ENCODE results near the gene DCTN2.

Gene DCTN2

GRCh38 chr12:57585156-57585555 lies 38.2 kb upstream of the DCTN2 start:
- no peak overlapping the region for H3K4me3 ChIP-seq (ENCODE audit: low read length in 2 of 2)
- no peak overlapping the region for H3K9ac ChIP-seq (ENCODE audit: low read depth in 1 of 2, low read length in 2 of 2)
- no peaks in the 10 kb centered on the region for H3K36me3 ChIP-seq (ENCODE audit: control insufficient read depth in 2 of 2, insufficient read depth in 2 of 2, low read length in 2 of 2)
- H3K9me3 ChIP-seq (ENCODE audit: control insufficient read depth in 2 of 2, low read length in 2 of 2): no peaks in the 10 kb centered on the region
- H3K27me3 ChIP-seq (ENCODE audit: control insufficient read depth in 2 of 2, insufficient read depth in 2 of 2, low read length in 2 of 2): peaks cover 6 to 7% of the 10 kb centered on the region in 2 donors
- no peaks in the 10 kb centered on the region for H3K4me1 ChIP-seq (ENCODE audit: control insufficient read depth in 2 of 2, insufficient read depth in 2 of 2, low read length in 2 of 2)
- no peak overlapping the region for H3K27ac ChIP-seq (ENCODE audit: low read depth in 2 of 2, low read length in 2 of 2)

GRCh38 chr12:57584690-57585089 lies 37.7 kb upstream of the DCTN2 start:
- H3K27me3 ChIP-seq (ENCODE audit: control insufficient read depth in 2 of 2, insufficient read depth in 2 of 2, low read length in 2 of 2): peaks cover 6 to 7% of the 10 kb centered on the region in 2 donors
- H3K4me1 ChIP-seq (ENCODE audit: control insufficient read depth in 2 of 2, insufficient read depth in 2 of 2, low read length in 2 of 2): no peaks in the 10 kb centered on the region
- H3K9me3 ChIP-seq (ENCODE audit: control insufficient read depth in 2 of 2, low read length in 2 of 2): no peaks in the 10 kb centered on the region
- H3K9ac ChIP-seq (ENCODE audit: low read depth in 1 of 2, low read length in 2 of 2): no peak overlapping the region
- H3K4me3 ChIP-seq (ENCODE audit: low read length in 2 of 2): no peak overlapping the region
- H3K27ac ChIP-seq (ENCODE audit: low read depth in 2 of 2, low read length in 2 of 2): no peak overlapping the region
- no peaks in the 10 kb centered on the region for H3K36me3 ChIP-seq (ENCODE audit: control insufficient read depth in 2 of 2, insufficient read depth in 2 of 2, low read length in 2 of 2)

- Histone ChIP-seq H3K27me3 (ENCODE audit: control insufficient read depth in 2 of 2, insufficient read depth in 2 of 2, low read length in 2 of 2) (peaks cover 6 to 7% of the 10 kb centered on the region in 2 donors), H3K9me3 (ENCODE audit: control insufficient read depth in 2 of 2, low read length in 2 of 2) (no peaks in the 10 kb centered on the region), H3K4me3 (ENCODE audit: low read length in 2 of 2) (no peak overlapping the region), H3K9ac (ENCODE audit: low read depth in 1 of 2, low read length in 2 of 2) (no peak overlapping the region), H3K4me1 (ENCODE audit: control insufficient read depth in 2 of 2, insufficient read depth in 2 of 2, low read length in 2 of 2) (no peaks in the 10 kb centered on the region), H3K36me3 (ENCODE audit: control insufficient read depth in 2 of 2, insufficient read depth in 2 of 2, low read length in 2 of 2) (no peaks in the 10 kb centered on the region), H3K27ac (ENCODE audit: low read depth in 2 of 2, low read length in 2 of 2) (no peak overlapping the region)
These were observed 37.1 kb upstream of the DCTN2 start for GRCh38 chr12:57584050-57584449.

GRCh38 chr12:57583008-57583831 lies 36.2 kb upstream of the DCTN2 start:
- H3K27me3 ChIP-seq (ENCODE audit: control insufficient read depth in 2 of 2, insufficient read depth in 2 of 2, low read length in 2 of 2): peaks cover 6 to 7% of the 10 kb centered on the region in 2 donors
- no peaks in the 10 kb centered on the region for H3K36me3 ChIP-seq (ENCODE audit: control insufficient read depth in 2 of 2, insufficient read depth in 2 of 2, low read length in 2 of 2)
- no peaks in the 10 kb centered on the region for H3K4me1 ChIP-seq (ENCODE audit: control insufficient read depth in 2 of 2, insufficient read depth in 2 of 2, low read length in 2 of 2)
- H3K4me3 ChIP-seq (ENCODE audit: low read length in 2 of 2): no peak overlapping the region
- no peak overlapping the region for H3K27ac ChIP-seq (ENCODE audit: low read depth in 2 of 2, low read length in 2 of 2)
- H3K9ac ChIP-seq (ENCODE audit: low read depth in 1 of 2, low read length in 2 of 2): no peak overlapping the region
- H3K9me3 ChIP-seq (ENCODE audit: control insufficient read depth in 2 of 2, low read length in 2 of 2): no peaks in the 10 kb centered on the region

DNA sequence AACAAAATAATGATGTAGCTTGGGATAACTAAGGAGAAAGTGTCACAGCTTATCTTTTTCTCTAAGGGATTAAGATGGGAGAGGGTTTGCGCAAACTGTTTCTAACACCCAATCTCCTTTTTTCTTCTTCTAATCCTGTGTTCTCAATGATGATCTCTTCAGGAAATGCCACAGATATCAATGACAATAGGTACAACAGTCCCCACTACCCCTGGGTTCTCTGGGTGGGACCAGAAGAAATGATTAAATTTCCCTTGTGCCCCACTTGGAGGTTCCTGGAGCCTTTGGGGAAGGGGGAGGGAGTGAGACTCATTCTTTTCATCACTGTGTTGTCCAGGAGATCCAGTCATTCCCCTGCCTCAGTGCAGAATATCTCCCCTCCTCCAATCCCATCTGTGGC lies 35.4 kb upstream of the DCTN2 start:
- peaks cover 0 to 6% of the 10 kb centered on the region in 2 donors for H3K27me3 ChIP-seq (ENCODE audit: control insufficient read depth in 2 of 2, insufficient read depth in 2 of 2, low read length in 2 of 2)

GRCh38 chr12:57581802-57582201 lies 34.8 kb upstream of the DCTN2 start:
- Histone ChIP-seq H3K27ac (ENCODE audit: low read depth in 2 of 2, low read length in 2 of 2) (no peak overlapping the region), H3K9ac (ENCODE audit: low read depth in 1 of 2, low read length in 2 of 2) (no peak overlapping the region), H3K27me3 (ENCODE audit: control insufficient read depth in 2 of 2, insufficient read depth in 2 of 2, low read length in 2 of 2) (peaks cover 0 to 6% of the 10 kb centered on the region in 2 donors), H3K36me3 (ENCODE audit: control insufficient read depth in 2 of 2, insufficient read depth in 2 of 2, low read length in 2 of 2) (no peaks in the 10 kb centered on the region), H3K4me1 (ENCODE audit: control insufficient read depth in 2 of 2, insufficient read depth in 2 of 2, low read length in 2 of 2) (no peaks in the 10 kb centered on the region), H3K4me3 (ENCODE audit: low read length in 2 of 2) (no peak overlapping the region), H3K9me3 (ENCODE audit: control insufficient read depth in 2 of 2, low read length in 2 of 2) (no peaks in the 10 kb centered on the region)

More for the DNA sequence above, 35.4 kb upstream of the DCTN2 start:
- no peaks in the 10 kb centered on the region for H3K4me1 ChIP-seq (ENCODE audit: control insufficient read depth in 2 of 2, insufficient read depth in 2 of 2, low read length in 2 of 2)
- no peak overlapping the region for H3K27ac ChIP-seq (ENCODE audit: low read depth in 2 of 2, low read length in 2 of 2)
- no peaks in the 10 kb centered on the region for H3K9me3 ChIP-seq (ENCODE audit: control insufficient read depth in 2 of 2, low read length in 2 of 2)
- H3K36me3 ChIP-seq (ENCODE audit: control insufficient read depth in 2 of 2, insufficient read depth in 2 of 2, low read length in 2 of 2): no peaks in the 10 kb centered on the region
- H3K4me3 ChIP-seq (ENCODE audit: low read length in 2 of 2): no peak overlapping the region
- no peak overlapping the region for H3K9ac ChIP-seq (ENCODE audit: low read depth in 1 of 2, low read length in 2 of 2)

- H3K9ac ChIP-seq (ENCODE audit: low read depth in 1 of 2, low read length in 2 of 2): no peak overlapping the region
- H3K4me3 ChIP-seq (ENCODE audit: low read length in 2 of 2): no peak overlapping the region
- H3K27ac ChIP-seq (ENCODE audit: low read depth in 2 of 2, low read length in 2 of 2): no peak overlapping the region
- H3K9me3 ChIP-seq (ENCODE audit: control insufficient read depth in 2 of 2, low read length in 2 of 2): no peaks in the 10 kb centered on the region
- H3K4me1 ChIP-seq (ENCODE audit: control insufficient read depth in 2 of 2, insufficient read depth in 2 of 2, low read length in 2 of 2): no peaks in the 10 kb centered on the region
- H3K27me3 ChIP-seq (ENCODE audit: control insufficient read depth in 2 of 2, insufficient read depth in 2 of 2, low read length in 2 of 2): peaks cover 0 to 6% of the 10 kb centered on the region in 2 donors
- H3K36me3 ChIP-seq (ENCODE audit: control insufficient read depth in 2 of 2, insufficient read depth in 2 of 2, low read length in 2 of 2): no peaks in the 10 kb centered on the region
These were observed 33.4 kb upstream of the DCTN2 start for GRCh38 chr12:57580466-57580795.

GRCh38 chr12:57579677-57580465 lies 32.9 kb upstream of the DCTN2 start:
- Histone ChIP-seq H3K9ac (ENCODE audit: low read depth in 1 of 2, low read length in 2 of 2) (no peak overlapping the region), H3K4me1 (ENCODE audit: control insufficient read depth in 2 of 2, insufficient read depth in 2 of 2, low read length in 2 of 2) (no peaks in the 10 kb centered on the region), H3K27me3 (ENCODE audit: control insufficient read depth in 2 of 2, insufficient read depth in 2 of 2, low read length in 2 of 2) (peaks cover 0 to 6% of the 10 kb centered on the region in 2 donors), H3K9me3 (ENCODE audit: control insufficient read depth in 2 of 2, low read length in 2 of 2) (no peaks in the 10 kb centered on the region), H3K27ac (ENCODE audit: low read depth in 2 of 2, low read length in 2 of 2) (no peak overlapping the region), H3K4me3 (ENCODE audit: low read length in 2 of 2) (no peak overlapping the region), H3K36me3 (ENCODE audit: control insufficient read depth in 2 of 2, insufficient read depth in 2 of 2, low read length in 2 of 2) (no peaks in the 10 kb centered on the region)

DNA sequence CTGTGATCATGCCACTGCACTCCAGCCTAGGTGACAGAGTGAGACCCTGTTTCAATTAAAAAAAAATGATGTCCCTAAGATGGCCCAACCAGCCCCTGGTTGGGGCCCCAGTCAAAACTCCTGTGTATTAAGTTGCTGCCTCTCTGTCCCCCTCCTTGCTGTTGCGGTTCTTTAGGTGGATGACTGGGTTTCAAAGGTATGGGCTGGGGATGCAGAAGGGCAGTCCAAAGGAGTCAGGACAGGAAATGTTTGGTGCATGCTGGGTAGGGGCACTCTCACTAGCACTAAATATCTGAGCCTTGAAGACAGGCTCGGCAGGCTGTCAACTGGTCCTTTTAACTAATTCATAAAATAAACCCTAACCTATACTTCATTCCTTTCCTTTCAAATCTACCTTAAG lies 32.0 kb upstream of the DCTN2 start:
- Histone ChIP-seq H3K27me3 (ENCODE audit: control insufficient read depth in 2 of 2, insufficient read depth in 2 of 2, low read length in 2 of 2) (peaks cover 0 to 6% of the 10 kb centered on the region in 2 donors), H3K9ac (ENCODE audit: low read depth in 1 of 2, low read length in 2 of 2) (no peak overlapping the region), H3K4me3 (ENCODE audit: low read length in 2 of 2) (no peak overlapping the region), H3K9me3 (ENCODE audit: control insufficient read depth in 2 of 2, low read length in 2 of 2) (no peaks in the 10 kb centered on the region), H3K27ac (ENCODE audit: low read depth in 2 of 2, low read length in 2 of 2) (no peak overlapping the region), H3K4me1 (ENCODE audit: control insufficient read depth in 2 of 2, insufficient read depth in 2 of 2, low read length in 2 of 2) (no peaks in the 10 kb centered on the region), H3K36me3 (ENCODE audit: control insufficient read depth in 2 of 2, insufficient read depth in 2 of 2, low read length in 2 of 2) (no peaks in the 10 kb centered on the region)

DNA sequence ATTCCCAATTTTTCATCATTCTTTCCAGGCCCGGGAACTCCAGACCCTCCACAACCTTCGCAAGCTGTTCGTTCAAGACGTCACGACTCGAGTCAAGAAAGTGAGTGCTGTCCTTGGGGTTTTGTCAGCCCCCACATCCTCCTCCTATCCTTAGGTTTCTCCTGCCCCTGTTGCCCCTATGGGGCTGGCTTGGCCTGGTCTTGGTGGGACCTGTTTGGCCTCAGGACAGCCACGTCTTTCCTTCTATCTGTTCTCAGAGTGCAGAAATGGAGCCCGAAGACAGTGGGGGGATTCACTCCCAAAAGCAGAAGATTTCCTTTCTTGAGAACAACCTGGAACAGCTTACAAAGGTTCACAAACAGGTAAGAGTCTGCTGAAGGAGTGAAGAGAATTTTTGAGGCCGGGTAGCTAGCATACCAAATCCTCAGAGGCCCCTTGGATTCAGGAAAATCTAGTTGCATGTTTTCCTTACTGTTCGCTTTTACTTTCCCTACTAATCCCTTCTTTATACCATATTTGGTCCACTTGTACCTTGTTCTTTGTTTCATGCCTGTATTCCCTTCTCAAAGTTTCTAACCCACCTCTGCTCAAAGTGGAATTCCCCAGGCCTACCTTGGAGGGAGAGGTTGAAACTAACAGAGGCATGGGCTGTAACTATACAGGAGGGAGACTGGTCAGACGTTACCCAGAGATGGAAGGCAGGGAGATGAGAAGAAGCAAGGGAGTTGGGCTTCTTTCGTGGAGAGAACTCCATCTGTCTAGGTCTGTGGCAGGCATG lies 31.2 kb upstream of the DCTN2 start:
- Histone ChIP-seq H3K9me3 (ENCODE audit: control insufficient read depth in 2 of 2, low read length in 2 of 2) (no peaks in the 10 kb centered on the region), H3K4me1 (ENCODE audit: control insufficient read depth in 2 of 2, insufficient read depth in 2 of 2, low read length in 2 of 2) (no peaks in the 10 kb centered on the region), H3K36me3 (ENCODE audit: control insufficient read depth in 2 of 2, insufficient read depth in 2 of 2, low read length in 2 of 2) (no peaks in the 10 kb centered on the region), H3K27me3 (ENCODE audit: control insufficient read depth in 2 of 2, insufficient read depth in 2 of 2, low read length in 2 of 2) (peaks cover 0 to 6% of the 10 kb centered on the region in 2 donors), H3K27ac (ENCODE audit: low read depth in 2 of 2, low read length in 2 of 2) (no peak overlapping the region), H3K4me3 (ENCODE audit: low read length in 2 of 2) (no peak overlapping the region), H3K9ac (ENCODE audit: low read depth in 1 of 2, low read length in 2 of 2) (no peak overlapping the region)
